Bronchial epithelial cell (primary cell): ENCODE results near the gene ELMO1. TPM values are rescaled to one million over a fixed set of nuclear protein-coding genes. Genes with fewer than 3 reads are reported as not detected.

Experiments used
- DNase-seq: peaks from one replicate; pipeline ENCODE4 v3.0.0-alpha.2; 2010; ENCODE audit warnings: low read depth
- FAIRE-seq: peaks from 2 replicates; lab custom pipeline; 2011; peaks lifted over from hg19 to GRCh38; lab: Jason Lieb, UNC
- H3K27me3 ChIP-seq: 2 replicates; pipeline ENCODE4 v1.5.1; 2011; ENCODE audit warnings: low read length; ENCODE audit not compliant: control insufficient read depth, insufficient read depth
- H3K36me3 ChIP-seq: 2 replicates; pipeline ENCODE4 v1.5.1; 2011; ENCODE audit warnings: low read length; ENCODE audit not compliant: control insufficient read depth, insufficient read depth
- H3K4me3 ChIP-seq: 2 replicates; pipeline ENCODE4 v1.5.1; 2011; ENCODE audit warnings: mild to moderate bottlenecking, low read depth, low read length, control low read depth
- total RNA-seq: library from RNA; depleted of rRNA; stranded (reverse); fragments of >200 nt; gene quantifications from 2 replicates; pipeline ENCODE4 v1.2.1, GENCODE V29; 2014
- TF ChIP-seq, protein P1 (sequence below): IDR thresholded peaks from 2 replicates; pipeline ENCODE4 v1.5.1; 2011; ENCODE audit warnings: mild to moderate bottlenecking, moderate library complexity, low read length, control low read depth, inconsistent platforms; ENCODE audit not compliant: insufficient read depth, severe bottlenecking

Gene ELMO1
- total RNA-seq, 1 donor from 2014 or later: under 0.01 TPM

DNA sequence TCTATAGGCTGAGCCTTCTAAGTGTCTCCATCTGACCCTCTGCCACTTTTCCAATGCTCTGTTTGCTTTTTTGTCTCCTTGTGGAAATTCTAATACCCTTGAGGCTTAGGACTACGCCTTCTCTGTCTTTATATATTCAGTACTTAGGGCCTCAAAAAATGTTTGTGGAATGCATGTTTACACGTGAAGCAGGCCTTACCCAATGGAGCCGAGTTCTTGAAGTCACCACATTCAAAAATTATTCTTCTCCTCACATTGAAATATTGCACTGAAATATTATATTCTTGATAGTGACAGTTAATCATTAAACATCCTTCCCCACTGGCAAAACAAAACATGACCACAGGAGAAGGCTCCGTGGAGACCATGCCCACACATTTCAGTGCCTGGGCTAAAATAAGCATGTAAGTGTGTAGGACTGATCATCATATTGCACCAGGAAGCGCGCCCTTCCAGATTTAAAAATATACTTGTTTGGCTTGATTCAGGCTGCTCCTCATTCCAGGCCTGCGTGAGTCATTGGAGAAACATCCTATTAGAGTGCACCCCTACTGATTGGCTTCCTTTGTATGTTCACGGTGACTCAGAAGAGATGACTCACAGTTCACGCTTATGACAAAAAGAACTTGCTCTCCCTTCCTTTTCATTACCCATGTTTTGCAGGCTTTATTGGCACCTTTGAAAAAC is 416.9 kb downstream of the ELMO1 start:
- Histone ChIP-seq H3K36me3 (no peaks in the 10 kb centered on the region), H3K27me3 (no peaks in the 10 kb centered on the region), H3K4me3 (no peak overlapping the region)
- DNase-seq (peak; percentile 100), FAIRE-seq (peak; percentile 96)
- TF ChIP-seq, protein P1, sequence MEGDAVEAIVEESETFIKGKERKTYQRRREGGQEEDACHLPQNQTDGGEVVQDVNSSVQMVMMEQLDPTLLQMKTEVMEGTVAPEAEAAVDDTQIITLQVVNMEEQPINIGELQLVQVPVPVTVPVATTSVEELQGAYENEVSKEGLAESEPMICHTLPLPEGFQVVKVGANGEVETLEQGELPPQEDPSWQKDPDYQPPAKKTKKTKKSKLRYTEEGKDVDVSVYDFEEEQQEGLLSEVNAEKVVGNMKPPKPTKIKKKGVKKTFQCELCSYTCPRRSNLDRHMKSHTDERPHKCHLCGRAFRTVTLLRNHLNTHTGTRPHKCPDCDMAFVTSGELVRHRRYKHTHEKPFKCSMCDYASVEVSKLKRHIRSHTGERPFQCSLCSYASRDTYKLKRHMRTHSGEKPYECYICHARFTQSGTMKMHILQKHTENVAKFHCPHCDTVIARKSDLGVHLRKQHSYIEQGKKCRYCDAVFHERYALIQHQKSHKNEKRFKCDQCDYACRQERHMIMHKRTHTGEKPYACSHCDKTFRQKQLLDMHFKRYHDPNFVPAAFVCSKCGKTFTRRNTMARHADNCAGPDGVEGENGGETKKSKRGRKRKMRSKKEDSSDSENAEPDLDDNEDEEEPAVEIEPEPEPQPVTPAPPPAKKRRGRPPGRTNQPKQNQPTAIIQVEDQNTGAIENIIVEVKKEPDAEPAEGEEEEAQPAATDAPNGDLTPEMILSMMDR: no peak

DNA sequence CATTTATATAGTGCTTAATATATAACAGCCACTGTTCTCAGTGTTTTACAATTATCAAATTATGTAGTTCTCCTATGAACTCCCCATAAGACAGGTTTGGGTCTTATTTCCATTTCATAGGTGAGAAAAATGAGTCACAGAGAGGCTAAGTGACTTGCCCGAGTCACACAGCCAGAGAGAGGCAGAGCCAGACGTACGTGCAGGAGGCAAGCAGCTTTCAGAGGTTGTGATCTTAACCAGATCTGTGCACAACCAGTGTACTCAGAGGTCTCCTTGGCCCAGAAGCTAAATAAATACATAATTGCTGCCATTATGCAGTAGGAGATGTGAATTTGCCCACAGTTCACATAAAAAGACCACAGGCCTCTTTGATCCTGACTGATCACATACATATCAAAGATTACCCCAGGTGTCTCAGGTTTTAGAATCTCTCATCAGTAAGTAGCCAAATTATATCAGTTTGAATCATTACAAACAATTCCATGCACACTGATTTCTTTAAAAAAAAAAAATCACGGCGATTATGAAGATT is 419.7 kb downstream of the ELMO1 start:
- FAIRE-seq (no peak), DNase-seq (no peak)
- Histone ChIP-seq H3K27me3 (no peaks in the 10 kb centered on the region), H3K36me3 (no peaks in the 10 kb centered on the region), H3K4me3 (no peak overlapping the region)
- TF ChIP-seq, protein P1: no peak

DNA sequence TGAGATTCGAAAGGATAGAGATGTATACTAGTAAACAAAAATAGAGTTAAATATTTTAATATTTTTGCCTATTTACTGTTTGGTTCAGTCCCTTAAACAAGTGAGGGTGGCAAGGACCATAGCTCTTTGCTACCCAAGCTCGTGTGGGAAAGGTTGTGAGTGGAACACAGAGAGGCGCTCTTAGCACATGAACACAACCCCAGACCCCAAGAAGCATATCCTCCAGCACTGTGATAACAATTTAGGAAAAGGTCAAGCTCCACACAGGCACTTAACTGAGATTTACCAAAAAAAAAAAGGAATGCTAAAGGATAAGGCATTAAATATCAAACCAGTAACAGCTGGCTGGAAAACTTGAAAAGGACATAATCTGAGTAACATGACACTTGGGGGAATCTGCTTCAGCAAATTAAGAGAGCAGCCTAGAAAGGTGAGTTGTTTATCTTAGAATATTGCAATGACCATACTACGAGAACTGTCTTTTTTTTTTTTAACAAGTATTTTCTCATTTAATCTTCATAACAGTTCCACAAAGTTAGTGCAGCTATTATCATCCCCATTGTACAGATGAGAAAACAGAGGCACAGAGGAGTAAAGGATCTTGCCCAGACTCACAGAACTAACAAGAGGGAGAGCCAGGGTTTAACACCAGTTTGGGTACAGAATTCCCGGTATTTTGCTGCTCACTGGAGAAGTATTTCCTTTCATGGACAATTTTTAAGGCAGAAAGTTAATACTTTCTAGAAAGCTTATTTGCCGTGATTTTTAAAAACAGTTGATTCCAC is 420.9 kb downstream of the ELMO1 start:
- DNase-seq (no peak), FAIRE-seq (no peak)
- H3K36me3 ChIP-seq: no peaks in the 10 kb centered on the region
- H3K4me3 ChIP-seq: no peak overlapping the region
- TF ChIP-seq, protein P1: no peak
- H3K27me3 ChIP-seq: no peaks in the 10 kb centered on the region

DNA sequence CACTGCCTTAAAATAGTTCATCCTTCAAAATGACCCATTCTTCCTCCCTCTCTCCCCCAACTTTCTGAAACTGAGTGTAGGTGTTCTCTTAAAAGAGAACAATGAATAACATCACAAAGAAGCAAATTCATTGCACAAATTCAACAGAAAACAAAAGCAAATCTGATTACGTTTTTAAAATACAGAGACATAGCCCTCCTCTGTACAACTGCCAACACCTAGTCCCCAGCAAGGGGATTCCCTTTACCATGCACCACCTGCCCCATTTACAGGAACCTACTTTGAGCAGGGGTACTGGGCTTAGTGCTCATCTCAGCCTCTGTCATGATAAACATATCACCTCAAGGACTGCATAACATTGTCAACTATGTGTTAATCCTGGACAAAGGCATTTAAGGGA is 421.6 kb downstream of the ELMO1 start:
- no peak for FAIRE-seq
- DNase-seq: no peak

DNA sequence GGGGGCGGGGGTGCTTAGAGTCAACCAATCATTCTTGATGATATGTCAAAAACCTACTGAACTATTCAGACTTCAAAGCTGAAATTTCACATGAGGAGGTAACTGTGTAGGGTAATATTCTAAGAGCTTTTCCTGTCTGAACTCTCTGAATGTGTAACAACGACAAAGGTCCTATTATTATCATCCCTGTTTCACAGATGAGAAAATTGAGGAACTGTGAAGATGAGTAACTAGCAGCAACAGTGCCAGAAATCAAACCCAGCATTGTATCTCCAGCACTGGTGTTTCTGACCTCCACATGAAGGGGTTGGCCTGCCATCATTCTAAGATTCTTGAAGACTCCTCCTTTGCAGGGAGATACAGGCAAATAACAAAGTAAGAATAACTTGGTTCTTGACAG is 429.7 kb downstream of the ELMO1 start:
- no peak for DNase-seq

More for the DNA sequence above, 421.6 kb downstream of the ELMO1 start:
- no peaks in the 10 kb centered on the region for H3K27me3 ChIP-seq
- no peaks in the 10 kb centered on the region for H3K36me3 ChIP-seq
- no peak overlapping the region for H3K4me3 ChIP-seq
- TF ChIP-seq, protein P1: no peak

More for the DNA sequence above, 429.7 kb downstream of the ELMO1 start:
- H3K36me3 ChIP-seq: no peaks in the 10 kb centered on the region
- no peak for FAIRE-seq
- TF ChIP-seq, protein P1: no peak
- H3K27me3 ChIP-seq: no peaks in the 10 kb centered on the region
- no peak overlapping the region for H3K4me3 ChIP-seq
